Panc1 (cell line): ENCODE measurements around the gene PITX3. TPM values are rescaled to one million over a fixed set of nuclear protein-coding genes. Genes with fewer than 3 reads are reported as not detected.

Source experiments
- ATAC-seq: fragments of 200-7000 bp; cut with Tn5 transposase; 2 replicates; pipeline ENCODE4 v1.9.1; 2020; ENCODE audit warnings: mild to moderate bottlenecking, moderate library complexity
- BruUV-seq: library from RNA; stranded (reverse); fragments of 400-500 nt; replicated peaks from 2 replicates; lab custom pipeline; 2021; lab: Mats Ljungman, UMichigan
- CTCF ChIA-PET: fragments of 300-600 bp; sonication (Branson Sonifier 250); formaldehyde crosslinking; loops from one replicate; lab custom pipeline; 2022; ENCODE audit warnings: antibody characterized with exemption; lab: Charles Lee
- POLR2A ChIA-PET: fragments of 300-600 bp; sonication (Branson Sonifier 250); formaldehyde crosslinking; loops from one replicate; lab custom pipeline; 2022; ENCODE audit warnings: antibody characterized with exemption; lab: Charles Lee
- DNase-seq: peaks from one replicate; pipeline ENCODE4 v3.0.0-alpha.2; 2010; ENCODE audit warnings: low read depth, low spot score
- H3K27ac ChIP-seq: 2 replicates; pipeline ENCODE4 v1.5.1; 2011; ENCODE audit warnings: mild to moderate bottlenecking, low read length, inconsistent platforms
- H3K27me3 ChIP-seq: fragments of 200-500 bp; sonication (Bioruptor generic); 2 replicates; pipeline ENCODE4 v1.6.0; 2014; ENCODE audit warnings: low read length, inconsistent platforms; ENCODE audit not compliant: control insufficient read depth, insufficient read depth
- H3K36me3 ChIP-seq: fragments of 200-500 bp; sonication (Bioruptor generic); 2 replicates; pipeline ENCODE4 v1.5.1; 2014; ENCODE audit warnings: inconsistent platforms, mild to moderate bottlenecking, low read length, moderate library complexity; ENCODE audit not compliant: control insufficient read depth, insufficient read depth
- H3K4me1 ChIP-seq: 2 replicates; pipeline ENCODE4 v1.5.1; 2011; ENCODE audit warnings: inconsistent platforms, mild to moderate bottlenecking, low read length, moderate library complexity; ENCODE audit not compliant: control insufficient read depth, insufficient read depth
- H3K4me3 ChIP-seq, 2 experiments: 2 replicates each; pipeline ENCODE4 v1.5.1; 2011 to 2012; ENCODE audit warnings: low read depth in 2 of 2, low read length in 2 of 2, mild to moderate bottlenecking in 2 of 2, inconsistent platforms in 1 of 2, moderate library complexity in 1 of 2
- H3K9me3 ChIP-seq: fragments of 200-500 bp; sonication (Bioruptor generic); 2 replicates; pipeline ENCODE4 v1.5.1; 2014; ENCODE audit warnings: low read depth, mild to moderate bottlenecking, inconsistent platforms, low read length, moderate library complexity; ENCODE audit not compliant: control insufficient read depth, insufficient read depth
- CTCF ChIP-seq: fragments of 450-650 bp; IDR thresholded peaks from 2 replicates; pipeline ENCODE4 v1.5.1; 2017; ENCODE audit warnings: mild to moderate bottlenecking
- POLR2AphosphoS5 ChIP-seq: IDR thresholded peaks from 2 replicates; pipeline ENCODE4 v1.6.1; 2012; ENCODE audit warnings: mild to moderate bottlenecking, low read depth, low read length, moderate library complexity
- REST ChIP-seq, 2 experiments: IDR thresholded peaks; 2 replicates each; pipeline ENCODE4 v1.6.1; 2011 to 2012; ENCODE audit warnings: low read depth in 2 of 2, control low read depth in 1 of 2, low read length in 1 of 2, mild to moderate bottlenecking in 1 of 2, moderate library complexity in 1 of 2; ENCODE audit not compliant: insufficient read depth in 1 of 2
- SIN3A ChIP-seq: IDR thresholded peaks from 2 replicates; pipeline ENCODE4 v1.6.1; 2012; ENCODE audit warnings: low read depth, mild to moderate bottlenecking, low read length, moderate library complexity, borderline replicate concordance; ENCODE audit not compliant: insufficient read depth
- TCF7L2 ChIP-seq: IDR thresholded peaks from 2 replicates; pipeline ENCODE4 v1.6.1; 2011; ENCODE audit warnings: mild to moderate bottlenecking, low read depth, low read length, inconsistent platforms
- in situ Hi-C: cut with HindIII; loops from 2 replicates; pipeline ENCODE4 v1.10.0; 2016; ENCODE audit warnings: low sequenced_read_pairs, low pct_unique_long_range_greater_than_20kb
- intact Hi-C: fragments of 100-400 bp; cut with micrococcal nuclease; formaldehyde crosslinking; loops from one replicate; pipeline ENCODE4 v1.10.0; 2022; ENCODE audit not compliant: unreplicated experiment
- total RNA-seq: library from RNA; stranded (reverse); gene quantifications from one replicate; pipeline ENCODE4 v1.2.1, GENCODE V29; 2021; ENCODE audit not compliant: unreplicated experiment

Gene PITX3
- total RNA-seq, 1 experiment from 2014 or later = 0.49 TPM

- no peak for ATAC-seq
- no peaks in the 10 kb centered on the region for H3K9me3 ChIP-seq
- H3K4me1 ChIP-seq = peaks cover 21% of the 10 kb centered on the region
- in situ Hi-C loops (no loop called here), intact Hi-C loops (no loop called here)
- BruUV-seq = no TSS peak
- CTCF ChIA-PET = interaction anchor here (1.0 kb wide), 1 partner anchor 10 kb away, joined by 4 read pairs; no protein-coding TSS in a partner anchor
- DNase-seq = no peak
- POLR2A ChIA-PET = interaction anchor here (0.6 to 0.7 kb wide), 2 partner anchors 115 to 193 kb away, joined by 3 to 7 read pairs; no protein-coding TSS in a partner anchor
- peak overlapping the region; percentile 67 to 84 for H3K4me3 ChIP-seq
- peaks cover 5% of the 10 kb centered on the region; the same call in 1 of the 2 replicates for H3K36me3 ChIP-seq
- H3K27me3 ChIP-seq = no peaks in the 10 kb centered on the region
- peak overlapping the region; percentile 64 for H3K27ac ChIP-seq
- TF ChIP-seq TCF7L2 (no peak), REST (IDR thresholded peaks at IDR 0.05; ENCODE audit: insufficient read depth in 1 of 2, low read depth in 2 of 2, low read length in 1 of 2) (no peak), SIN3A (no peak), CTCF (no peak), POLR2AphosphoS5 (no peak)
These were observed 790 bp upstream of the PITX3 start for GRCh38 chr10:102242118-102242485.

- CTCF ChIA-PET = interaction anchor here (0.6 to 1.0 kb wide), 3 partner anchors 9 to 112 kb away, joined by 4 read pairs; no protein-coding TSS in a partner anchor
- DNase-seq (no peak), ATAC-seq (peak; percentile 11)
- intact Hi-C loops = no loop called here
- Histone ChIP-seq H3K4me1 (peaks cover 11% of the 10 kb centered on the region), H3K27me3 (no peaks in the 10 kb centered on the region), H3K4me3 (peak overlapping the region; percentile 67 to 84), H3K27ac (no peak overlapping the region; the same call in 1 of the 2 replicates), H3K36me3 (peaks cover 5% of the 10 kb centered on the region; the same call in 1 of the 2 replicates), H3K9me3 (no peaks in the 10 kb centered on the region)
- BruUV-seq = no TSS peak
- in situ Hi-C loops = no loop called here
- POLR2A ChIA-PET = no interaction called here
- TF ChIP-seq CTCF (no peak), REST (IDR thresholded peaks at IDR 0.05; ENCODE audit: insufficient read depth in 1 of 2, low read depth in 2 of 2, low read length in 1 of 2) (no peak), POLR2AphosphoS5 (no peak), TCF7L2 (no peak), SIN3A (no peak)
These were observed 274 bp downstream of the PITX3 start for GRCh38 chr10:102241032-102241443.
